Neural cell (in vitro differentiated cells): ENCODE results near the gene PHLDB2. TPM values are rescaled to one million over a fixed set of nuclear protein-coding genes. Genes with fewer than 3 reads are reported as not detected.

Experiments
- H2AFZ ChIP-seq: fragments of 200-600, 300-800 bp; sonication (generic), shearing (Covaris generic); 2 replicates; pipeline ENCODE4 v1.6.0; 2014; ENCODE audit warnings: low read depth, mild to moderate bottlenecking, antibody characterized with exemption, low read length, moderate library complexity
- H3F3A ChIP-seq: fragments of 200-600 bp; shearing (Covaris generic); 2 replicates; pipeline ENCODE4 v1.6.1; 2016; ENCODE audit warnings: mild to moderate bottlenecking, moderate library complexity, mixed read lengths, antibody characterized with exemption, low read length; ENCODE audit not compliant: insufficient read depth, poor library complexity, severe bottlenecking
- H3K27ac ChIP-seq: fragments of 200-600, 300-800 bp; sonication (generic), shearing (Covaris generic); 2 replicates; pipeline ENCODE4 v1.5.1; 2014; ENCODE audit warnings: mild to moderate bottlenecking, low read length, moderate library complexity
- H3K27me3 ChIP-seq: fragments of 300-800, 200-600 bp; sonication (generic), shearing (Covaris generic); 2 replicates; pipeline ENCODE4 v1.6.0; 2014; ENCODE audit warnings: mild to moderate bottlenecking, low read depth, low read length, moderate library complexity; ENCODE audit not compliant: insufficient read depth
- H3K36me3 ChIP-seq: fragments of 300-800, 200-600 bp; sonication (generic), shearing (Covaris generic); 2 replicates; pipeline ENCODE4 v1.5.1; 2014; ENCODE audit warnings: mild to moderate bottlenecking, antibody characterized with exemption, low read length, moderate library complexity; ENCODE audit not compliant: insufficient read depth
- H3K4me2 ChIP-seq: fragments of 300-800, 200-600 bp; sonication (generic), shearing (Covaris generic); 2 replicates; pipeline ENCODE4 v1.6.0; 2014; ENCODE audit warnings: mild to moderate bottlenecking, low read length
- H3K4me3 ChIP-seq: fragments of 300-800, 200-600 bp; sonication (generic), shearing (Covaris generic); 2 replicates; pipeline ENCODE4 v1.5.1; 2014; ENCODE audit warnings: mild to moderate bottlenecking, low read length, moderate library complexity
- H3K79me2 ChIP-seq: fragments of 200-600 bp; shearing (Covaris generic); replicated peaks from 2 replicates; pipeline ENCODE4 v1.6.0; 2014; ENCODE audit warnings: mild to moderate bottlenecking, low read length, moderate library complexity; ENCODE audit not compliant: insufficient read depth
- H3K9ac ChIP-seq: fragments of 300-800, 200-600 bp; sonication (generic), shearing (Covaris generic); 2 replicates; pipeline ENCODE4 v1.6.1; 2016; ENCODE audit warnings: mild to moderate bottlenecking, low read length, mixed read lengths
- H3K9me2 ChIP-seq: fragments of 200-600 bp; shearing (Covaris generic); 2 replicates; pipeline ENCODE4 v1.6.1; 2016; ENCODE audit warnings: mild to moderate bottlenecking, low read length, mixed read lengths; ENCODE audit not compliant: insufficient read depth
- H3K9me3 ChIP-seq: fragments of 200-600, 300-800 bp; sonication (generic), shearing (Covaris generic); 2 replicates; pipeline ENCODE4 v1.6.1; 2016; ENCODE audit warnings: mild to moderate bottlenecking, mixed run types, low read length, moderate library complexity, mixed read lengths
- H4K20me1 ChIP-seq: fragments of 200-600 bp; shearing (Covaris generic); 2 replicates; pipeline ENCODE4 v1.6.1; 2016; ENCODE audit warnings: mild to moderate bottlenecking, mixed run types; ENCODE audit not compliant: insufficient read depth
- EP300 ChIP-seq: fragments of 450-650 bp; conservative IDR thresholded peaks from 2 replicates; pipeline ENCODE4 v1.6.1; 2014; ENCODE audit warnings: antibody characterized with exemption, mild to moderate bottlenecking, moderate library complexity; ENCODE audit not compliant: poor library complexity, severe bottlenecking
- EZH2 ChIP-seq: fragments of 200-600, 300-800 bp; shearing (Covaris generic), sonication (generic); IDR thresholded peaks from 2 replicates; pipeline ENCODE4 v1.6.1; 2014; ENCODE audit warnings: antibody characterized with exemption, low read length, borderline replicate concordance, mild to moderate bottlenecking; ENCODE audit not compliant: insufficient read depth, poor library complexity, severe bottlenecking
- MXI1 ChIP-seq: fragments of 450-650 bp; conservative IDR thresholded peaks from 2 replicates; pipeline ENCODE4 v1.6.1; 2014; ENCODE audit warnings: antibody characterized with exemption, mild to moderate bottlenecking; ENCODE audit not compliant: poor library complexity, severe bottlenecking
- POLR2AphosphoS5 ChIP-seq: IDR thresholded peaks from 2 replicates; pipeline ENCODE4 v1.6.1; 2012
- RAD21 ChIP-seq: fragments of 450-650 bp; conservative IDR thresholded peaks from 2 replicates; pipeline ENCODE4 v1.6.1; 2014; ENCODE audit warnings: antibody characterized with exemption, mild to moderate bottlenecking, moderate library complexity
- SMC3 ChIP-seq: fragments of 450-650 bp; conservative IDR thresholded peaks from 2 replicates; pipeline ENCODE4 v1.6.1; 2014; ENCODE audit warnings: antibody characterized with exemption, mild to moderate bottlenecking, moderate library complexity; ENCODE audit not compliant: poor library complexity
- TAF1 ChIP-seq: IDR thresholded peaks from 2 replicates; pipeline ENCODE4 v1.6.1; 2012; ENCODE audit warnings: low read depth
- polyA plus RNA-seq: library from polyadenylated mRNA; depleted of rRNA; stranded (reverse); fragments of >200 nt; gene quantifications from 2 replicates; pipeline ENCODE4 v1.2.3, GENCODE V29; 2014
- TF ChIP-seq, protein P1 (sequence below): IDR thresholded peaks from 2 replicates; pipeline ENCODE4 v1.6.1; 2012; ENCODE audit warnings: borderline replicate concordance
- TF ChIP-seq, protein P2 (sequence below): fragments of 450-650 bp; IDR thresholded peaks from 2 replicates; pipeline ENCODE4 v1.5.1; 2014; ENCODE audit warnings: antibody characterized with exemption, mild to moderate bottlenecking, moderate library complexity; ENCODE audit not compliant: poor library complexity, severe bottlenecking

PHLDB2 gene
- polyA plus RNA-seq, 1 donor from 2014 or later = 1.4 TPM

GRCh38 chr3:112019716-112020115 lies 160.7 kb downstream of the PHLDB2 start:
- H3K27me3 ChIP-seq = no peaks in the 10 kb centered on the region
- H3K4me2 ChIP-seq = no peak overlapping the region
- no peak overlapping the region for H3K9ac ChIP-seq
- H3F3A ChIP-seq = no peaks in the 10 kb centered on the region
- H3K79me2 ChIP-seq = no peaks in the 10 kb centered on the region
- H3K9me3 ChIP-seq = no peaks in the 10 kb centered on the region
- no peak overlapping the region for H3K4me3 ChIP-seq
- no peak overlapping the region for H2AFZ ChIP-seq
- no peaks in the 10 kb centered on the region for H3K9me2 ChIP-seq
- H3K36me3 ChIP-seq = no peaks in the 10 kb centered on the region
- TF ChIP-seq EP300 = no peak
- TF ChIP-seq RAD21 = no peak
- no peak for TF ChIP-seq SMC3
- TF ChIP-seq POLR2AphosphoS5 = no peak
- H4K20me1 ChIP-seq = no peaks in the 10 kb centered on the region
- no peak overlapping the region for H3K27ac ChIP-seq

- no peak overlapping the region for H3K9ac ChIP-seq
- no peak overlapping the region for H2AFZ ChIP-seq
- no peaks in the 10 kb centered on the region for H3K9me3 ChIP-seq
- no peak for TF ChIP-seq EP300
- no peak for TF ChIP-seq TAF1
- TF ChIP-seq EZH2 = no peak
- TF ChIP-seq MXI1 = no peak
- TF ChIP-seq, protein P1, sequence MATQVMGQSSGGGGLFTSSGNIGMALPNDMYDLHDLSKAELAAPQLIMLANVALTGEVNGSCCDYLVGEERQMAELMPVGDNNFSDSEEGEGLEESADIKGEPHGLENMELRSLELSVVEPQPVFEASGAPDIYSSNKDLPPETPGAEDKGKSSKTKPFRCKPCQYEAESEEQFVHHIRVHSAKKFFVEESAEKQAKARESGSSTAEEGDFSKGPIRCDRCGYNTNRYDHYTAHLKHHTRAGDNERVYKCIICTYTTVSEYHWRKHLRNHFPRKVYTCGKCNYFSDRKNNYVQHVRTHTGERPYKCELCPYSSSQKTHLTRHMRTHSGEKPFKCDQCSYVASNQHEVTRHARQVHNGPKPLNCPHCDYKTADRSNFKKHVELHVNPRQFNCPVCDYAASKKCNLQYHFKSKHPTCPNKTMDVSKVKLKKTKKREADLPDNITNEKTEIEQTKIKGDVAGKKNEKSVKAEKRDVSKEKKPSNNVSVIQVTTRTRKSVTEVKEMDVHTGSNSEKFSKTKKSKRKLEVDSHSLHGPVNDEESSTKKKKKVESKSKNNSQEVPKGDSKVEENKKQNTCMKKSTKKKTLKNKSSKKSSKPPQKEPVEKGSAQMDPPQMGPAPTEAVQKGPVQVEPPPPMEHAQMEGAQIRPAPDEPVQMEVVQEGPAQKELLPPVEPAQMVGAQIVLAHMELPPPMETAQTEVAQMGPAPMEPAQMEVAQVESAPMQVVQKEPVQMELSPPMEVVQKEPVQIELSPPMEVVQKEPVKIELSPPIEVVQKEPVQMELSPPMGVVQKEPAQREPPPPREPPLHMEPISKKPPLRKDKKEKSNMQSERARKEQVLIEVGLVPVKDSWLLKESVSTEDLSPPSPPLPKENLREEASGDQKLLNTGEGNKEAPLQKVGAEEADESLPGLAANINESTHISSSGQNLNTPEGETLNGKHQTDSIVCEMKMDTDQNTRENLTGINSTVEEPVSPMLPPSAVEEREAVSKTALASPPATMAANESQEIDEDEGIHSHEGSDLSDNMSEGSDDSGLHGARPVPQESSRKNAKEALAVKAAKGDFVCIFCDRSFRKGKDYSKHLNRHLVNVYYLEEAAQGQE = no peak
- TF ChIP-seq RAD21 = no peak
- TF ChIP-seq SMC3 = no peak
- TF ChIP-seq, protein P2, sequence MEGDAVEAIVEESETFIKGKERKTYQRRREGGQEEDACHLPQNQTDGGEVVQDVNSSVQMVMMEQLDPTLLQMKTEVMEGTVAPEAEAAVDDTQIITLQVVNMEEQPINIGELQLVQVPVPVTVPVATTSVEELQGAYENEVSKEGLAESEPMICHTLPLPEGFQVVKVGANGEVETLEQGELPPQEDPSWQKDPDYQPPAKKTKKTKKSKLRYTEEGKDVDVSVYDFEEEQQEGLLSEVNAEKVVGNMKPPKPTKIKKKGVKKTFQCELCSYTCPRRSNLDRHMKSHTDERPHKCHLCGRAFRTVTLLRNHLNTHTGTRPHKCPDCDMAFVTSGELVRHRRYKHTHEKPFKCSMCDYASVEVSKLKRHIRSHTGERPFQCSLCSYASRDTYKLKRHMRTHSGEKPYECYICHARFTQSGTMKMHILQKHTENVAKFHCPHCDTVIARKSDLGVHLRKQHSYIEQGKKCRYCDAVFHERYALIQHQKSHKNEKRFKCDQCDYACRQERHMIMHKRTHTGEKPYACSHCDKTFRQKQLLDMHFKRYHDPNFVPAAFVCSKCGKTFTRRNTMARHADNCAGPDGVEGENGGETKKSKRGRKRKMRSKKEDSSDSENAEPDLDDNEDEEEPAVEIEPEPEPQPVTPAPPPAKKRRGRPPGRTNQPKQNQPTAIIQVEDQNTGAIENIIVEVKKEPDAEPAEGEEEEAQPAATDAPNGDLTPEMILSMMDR = no peak
- TF ChIP-seq POLR2AphosphoS5 = no peak
- H3K36me3 ChIP-seq = no peaks in the 10 kb centered on the region
- H3K9me2 ChIP-seq = no peaks in the 10 kb centered on the region
- no peak overlapping the region for H3K4me2 ChIP-seq
- no peaks in the 10 kb centered on the region for H4K20me1 ChIP-seq
- no peak overlapping the region for H3K27ac ChIP-seq
- H3K79me2 ChIP-seq = no peaks in the 10 kb centered on the region
- no peak overlapping the region for H3K4me3 ChIP-seq
- no peaks in the 10 kb centered on the region for H3F3A ChIP-seq
- no peaks in the 10 kb centered on the region for H3K27me3 ChIP-seq
Measured at GRCh38 chr3:112020674-112021085, 161.6 kb downstream of the PHLDB2 start.

Other genes starting within 250 kb of the PHLDB2 start
- 11.7 and 12.4 TPM in 2 replicates for gene PLCXD2, start 184.6 kb upstream of the PHLDB2 start, polyA plus RNA-seq
- 82.4 and 84.7 TPM in 2 replicates for gene ABHD10, start 119.8 kb downstream of the PHLDB2 start, polyA plus RNA-seq
- gene TAGLN3, start 139.7 kb downstream of the PHLDB2 start, polyA plus RNA-seq = 519 and 568 TPM in 2 replicates
- gene TMPRSS7, start 175.5 kb downstream of the PHLDB2 start, polyA plus RNA-seq = 0.34 and 0.52 TPM in 2 replicates
- gene C3orf52, start 227.1 kb downstream of the PHLDB2 start, polyA plus RNA-seq = 0.21 TPM in 1 of 2 replicates, not detected in the other